ENCODE measurements around the gene EML4. TPM values are rescaled to one million over a fixed set of nuclear protein-coding genes. Genes with fewer than 3 reads are reported as not detected.

Gene EML4
- total and polyA plus RNA-seq, 2 of the 13 experiments (the other 11 are each of a cell fraction or from before 2014, with no cell fraction given) = 243 to 476 TPM

DNA sequence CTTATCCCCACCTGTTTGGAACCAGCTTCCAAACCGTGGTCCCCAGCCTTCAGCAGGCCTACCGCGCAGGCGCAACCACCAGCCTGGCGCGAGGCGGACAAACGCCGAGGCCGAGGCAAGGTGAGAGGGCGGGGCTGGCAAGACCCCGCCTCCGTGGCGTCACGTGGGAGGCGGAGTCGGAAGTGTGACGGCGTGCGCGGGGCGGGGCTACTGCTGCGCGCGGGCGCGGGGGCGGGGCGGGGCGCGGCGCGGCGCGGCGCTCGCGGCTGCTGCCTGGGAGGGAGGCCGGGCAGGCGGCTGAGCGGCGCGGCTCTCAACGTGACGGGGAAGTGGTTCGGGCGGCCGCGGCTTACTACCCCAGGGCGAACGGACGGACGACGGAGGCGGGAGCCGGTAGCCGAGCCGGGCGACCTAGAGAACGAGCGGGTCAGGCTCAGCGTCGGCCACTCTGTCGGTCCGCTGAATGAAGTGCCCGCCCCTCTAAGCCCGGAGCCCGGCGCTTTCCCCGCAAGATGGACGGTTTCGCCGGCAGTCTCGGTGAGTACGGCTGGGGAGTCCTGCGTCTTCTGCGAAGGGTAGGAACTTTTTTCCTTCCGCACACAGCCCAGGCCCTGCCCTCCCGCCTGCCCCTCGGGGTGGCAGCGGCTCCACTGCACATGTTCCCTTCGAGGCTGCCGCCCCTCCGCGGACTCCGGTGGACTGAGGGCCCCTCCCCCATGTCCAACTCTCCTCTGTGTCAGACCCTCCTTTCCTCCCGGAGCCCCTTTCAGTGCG lies at the start of gene EML4 (continued):
- TF ChIP-seq, protein P1, sequence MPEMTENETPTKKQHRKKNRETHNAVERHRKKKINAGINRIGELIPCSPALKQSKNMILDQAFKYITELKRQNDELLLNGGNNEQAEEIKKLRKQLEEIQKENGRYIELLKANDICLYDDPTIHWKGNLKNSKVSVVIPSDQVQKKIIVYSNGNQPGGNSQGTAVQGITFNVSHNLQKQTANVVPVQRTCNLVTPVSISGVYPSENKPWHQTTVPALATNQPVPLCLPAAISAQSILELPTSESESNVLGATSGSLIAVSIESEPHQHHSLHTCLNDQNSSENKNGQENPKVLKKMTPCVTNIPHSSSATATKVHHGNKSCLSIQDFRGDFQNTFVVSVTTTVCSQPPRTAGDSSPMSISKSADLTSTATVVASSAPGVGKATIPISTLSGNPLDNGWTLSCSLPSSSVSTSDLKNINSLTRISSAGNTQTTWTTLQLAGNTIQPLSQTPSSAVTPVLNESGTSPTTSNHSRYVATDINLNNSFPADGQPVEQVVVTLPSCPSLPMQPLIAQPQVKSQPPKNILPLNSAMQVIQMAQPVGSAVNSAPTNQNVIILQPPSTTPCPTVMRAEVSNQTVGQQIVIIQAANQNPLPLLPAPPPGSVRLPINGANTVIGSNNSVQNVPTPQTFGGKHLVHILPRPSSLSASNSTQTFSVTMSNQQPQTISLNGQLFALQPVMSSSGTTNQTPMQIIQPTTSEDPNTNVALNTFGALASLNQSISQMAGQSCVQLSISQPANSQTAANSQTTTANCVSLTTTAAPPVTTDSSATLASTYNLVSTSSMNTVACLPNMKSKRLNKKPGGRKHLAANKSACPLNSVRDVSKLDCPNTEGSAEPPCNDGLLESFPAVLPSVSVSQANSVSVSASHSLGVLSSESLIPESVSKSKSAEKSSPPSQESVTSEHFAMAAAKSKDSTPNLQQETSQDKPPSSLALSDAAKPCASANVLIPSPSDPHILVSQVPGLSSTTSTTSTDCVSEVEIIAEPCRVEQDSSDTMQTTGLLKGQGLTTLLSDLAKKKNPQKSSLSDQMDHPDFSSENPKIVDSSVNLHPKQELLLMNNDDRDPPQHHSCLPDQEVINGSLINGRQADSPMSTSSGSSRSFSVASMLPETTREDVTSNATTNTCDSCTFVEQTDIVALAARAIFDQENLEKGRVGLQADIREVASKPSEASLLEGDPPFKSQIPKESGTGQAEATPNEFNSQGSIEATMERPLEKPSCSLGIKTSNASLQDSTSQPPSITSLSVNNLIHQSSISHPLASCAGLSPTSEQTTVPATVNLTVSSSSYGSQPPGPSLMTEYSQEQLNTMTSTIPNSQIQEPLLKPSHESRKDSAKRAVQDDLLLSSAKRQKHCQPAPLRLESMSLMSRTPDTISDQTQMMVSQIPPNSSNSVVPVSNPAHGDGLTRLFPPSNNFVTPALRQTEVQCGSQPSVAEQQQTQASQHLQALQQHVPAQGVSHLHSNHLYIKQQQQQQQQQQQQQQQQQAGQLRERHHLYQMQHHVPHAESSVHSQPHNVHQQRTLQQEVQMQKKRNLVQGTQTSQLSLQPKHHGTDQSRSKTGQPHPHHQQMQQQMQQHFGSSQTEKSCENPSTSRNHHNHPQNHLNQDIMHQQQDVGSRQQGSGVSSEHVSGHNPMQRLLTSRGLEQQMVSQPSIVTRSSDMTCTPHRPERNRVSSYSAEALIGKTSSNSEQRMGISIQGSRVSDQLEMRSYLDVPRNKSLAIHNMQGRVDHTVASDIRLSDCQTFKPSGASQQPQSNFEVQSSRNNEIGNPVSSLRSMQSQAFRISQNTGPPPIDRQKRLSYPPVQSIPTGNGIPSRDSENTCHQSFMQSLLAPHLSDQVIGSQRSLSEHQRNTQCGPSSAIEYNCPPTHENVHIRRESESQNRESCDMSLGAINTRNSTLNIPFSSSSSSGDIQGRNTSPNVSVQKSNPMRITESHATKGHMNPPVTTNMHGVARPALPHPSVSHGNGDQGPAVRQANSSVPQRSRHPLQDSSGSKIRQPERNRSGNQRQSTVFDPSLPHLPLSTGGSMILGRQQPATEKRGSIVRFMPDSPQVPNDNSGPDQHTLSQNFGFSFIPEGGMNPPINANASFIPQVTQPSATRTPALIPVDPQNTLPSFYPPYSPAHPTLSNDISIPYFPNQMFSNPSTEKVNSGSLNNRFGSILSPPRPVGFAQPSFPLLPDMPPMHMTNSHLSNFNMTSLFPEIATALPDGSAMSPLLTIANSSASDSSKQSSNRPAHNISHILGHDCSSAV (CRISPR knock-in tag; IDR thresholded peaks at IDR 0.05; ENCODE audit: borderline replicate concordance) = no peak
- TF ChIP-seq ZNF350 (CRISPR knock-in tag; IDR thresholded peaks at IDR 0.05; ENCODE audit: borderline replicate concordance, low read depth) (no peak; the same call in 1 of the 2 replicates), ZKSCAN5 (CRISPR knock-in tag; IDR thresholded peaks at IDR 0.05) (no peak), ELF1 (CRISPR knock-in tag; IDR thresholded peaks at IDR 0.05) (peak; percentile 81), ZBTB26 (CRISPR knock-in tag; IDR thresholded peaks at IDR 0.05; ENCODE audit: borderline replicate concordance) (peak; percentile 75), NR2F6 (IDR thresholded peaks at IDR 0.05) (no peak; the same call in 1 of the 2 replicates), NR2F6 (CRISPR knock-in tag; IDR thresholded peaks at IDR 0.05) (peak; percentile 43), RBM22 (optimal IDR thresholded peaks at IDR 0.05; ENCODE audit: low read length) (peak; percentile 85), ZNF530 (CRISPR knock-in tag; IDR thresholded peaks at IDR 0.05; ENCODE audit: low read depth) (peak; percentile 24; the same call in 1 of the 2 replicates), GATA4 (IDR thresholded peaks at IDR 0.05; ENCODE audit: borderline replicate concordance, low read depth) (no peak), ADNP (CRISPR knock-in tag; IDR thresholded peaks at IDR 0.05) (no peak), ERF (CRISPR knock-in tag; IDR thresholded peaks at IDR 0.05) (peak; percentile 90), MAFF (IDR thresholded peaks at IDR 0.05; ENCODE audit: low read depth, low read length) (no peak), BHLHE40 (IDR thresholded peaks at IDR 0.05; ENCODE audit: low read length) (peak; percentile 67), ZMYM3 (CRISPR knock-in tag; IDR thresholded peaks at IDR 0.05) (no peak), TRIM24 (CRISPR knock-in tag; IDR thresholded peaks at IDR 0.05) (no peak), AGO2 (optimal IDR thresholded peaks at IDR 0.05; ENCODE audit: low read depth, low read length) (peak; percentile 99), THAP8 (CRISPR knock-in tag; IDR thresholded peaks at IDR 0.05; ENCODE audit: borderline replicate concordance) (peak; percentile 91)
- TF ChIP-seq, protein P2, sequence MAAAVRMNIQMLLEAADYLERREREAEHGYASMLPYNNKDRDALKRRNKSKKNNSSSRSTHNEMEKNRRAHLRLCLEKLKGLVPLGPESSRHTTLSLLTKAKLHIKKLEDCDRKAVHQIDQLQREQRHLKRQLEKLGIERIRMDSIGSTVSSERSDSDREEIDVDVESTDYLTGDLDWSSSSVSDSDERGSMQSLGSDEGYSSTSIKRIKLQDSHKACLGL (CRISPR knock-in tag; IDR thresholded peaks at IDR 0.05) = 0 out of 2 replicates have a peak, but pooled peaks have one; percentile 39

All from HepG2 (cell line).